Mesendoderm (in vitro differentiated cells): ENCODE measurements around the gene NCF1.
"Not testable (repeated sequence)": the region's sequence is repeated elsewhere in the genome, so short reads cannot be mapped to it uniquely, and the experiment has no call there.

ENCODE experiments used
- DNase-seq: peaks from one replicate; pipeline ENCODE4 v3.0.0; 2013
- H2AK5ac ChIP-seq: 2 replicates; pipeline ENCODE4 v1.6.1; 2013; ENCODE audit warnings: low read length, inconsistent platforms
- H2BK120ac ChIP-seq: 2 replicates; pipeline ENCODE4 v1.6.1; 2013; ENCODE audit warnings: low read depth, mild to moderate bottlenecking, low read length, moderate library complexity, mixed read lengths
- H2BK15ac ChIP-seq: replicated peaks from 2 replicates; pipeline ENCODE4 v1.6.1; 2013; ENCODE audit warnings: low read depth, mild to moderate bottlenecking, moderate library complexity
- H2BK5ac ChIP-seq: 2 replicates; pipeline ENCODE4 v1.6.1; 2013; ENCODE audit warnings: low read length, inconsistent platforms
- H3K18ac ChIP-seq: 2 replicates; pipeline ENCODE4 v1.6.1; 2013; ENCODE audit warnings: mild to moderate bottlenecking, low read length, mixed read lengths
- H3K23ac ChIP-seq: one replicate; pipeline ENCODE4 v1.6.1; 2013; ENCODE audit warnings: low read length
- H3K27ac ChIP-seq: 2 replicates; pipeline ENCODE4 v1.5.1; 2013; ENCODE audit warnings: low read depth, mild to moderate bottlenecking, inconsistent platforms, low read length, moderate library complexity
- H3K27me3 ChIP-seq: 2 replicates; pipeline ENCODE4 v1.6.1; 2013; ENCODE audit warnings: low read length, control low read depth, mild to moderate bottlenecking, inconsistent platforms; ENCODE audit not compliant: insufficient read depth, poor library complexity
- H3K36me3 ChIP-seq: 2 replicates; pipeline ENCODE4 v1.6.1; 2013; ENCODE audit warnings: low read length, inconsistent platforms; ENCODE audit not compliant: control insufficient read depth, insufficient read depth
- H3K4ac ChIP-seq: one replicate; pipeline ENCODE4 v1.6.1; 2013; ENCODE audit warnings: low read depth, mild to moderate bottlenecking, low read length, moderate library complexity
- H3K4me1 ChIP-seq: 2 replicates; pipeline ENCODE4 v1.6.1; 2013; ENCODE audit warnings: low read depth, low read length, inconsistent platforms; ENCODE audit not compliant: control insufficient read depth
- H3K4me2 ChIP-seq: 2 replicates; pipeline ENCODE4 v1.6.1; 2013; ENCODE audit warnings: low read length
- H3K4me3 ChIP-seq: 2 replicates; pipeline ENCODE4 v1.5.1; 2013; ENCODE audit warnings: mild to moderate bottlenecking, low read length
- H3K56ac ChIP-seq: one replicate; pipeline ENCODE4 v1.6.1; 2013; ENCODE audit warnings: low read length
- H3K79me1 ChIP-seq: 2 replicates; pipeline ENCODE4 v1.6.1; 2013; ENCODE audit warnings: low read length, inconsistent platforms
- H3K79me2 ChIP-seq: 2 replicates; pipeline ENCODE4 v1.6.1; 2013; ENCODE audit warnings: mild to moderate bottlenecking, low read length; ENCODE audit not compliant: control insufficient read depth, insufficient read depth
- H3K9ac ChIP-seq: 2 replicates; pipeline ENCODE4 v1.6.1; 2013; ENCODE audit warnings: low read length, inconsistent platforms
- H4K5ac ChIP-seq: one replicate; pipeline ENCODE4 v1.6.1; 2013; ENCODE audit warnings: low read length
- H4K8ac ChIP-seq: one replicate; pipeline ENCODE4 v1.6.1; 2013; ENCODE audit warnings: low read depth, mild to moderate bottlenecking, control low read depth, low read length, moderate library complexity
- WGBS: extraction: QIAGEN DNeasy Blood & Tissue Kit; methylation state at CpG from one replicate; pipeline ENCODE4 v1.1.7; 2013; ENCODE audit warnings: low lambda C conversion rate, missing lambda C conversion rate; ENCODE audit not compliant: insufficient coverage; ENCODE audit errors: extremely low coverage; 5-methylcytosine and 5-hydroxymethylcytosine counted together

The NCF1 gene

GRCh38 chr7:74739974-74740703 is 33.7 kb upstream of the NCF1 start:
- DNase-seq, H3K56ac ChIP-seq, H3K9ac ChIP-seq, H4K5ac ChIP-seq, H3K4me3 ChIP-seq, H2AK5ac ChIP-seq, H3K79me2 ChIP-seq, H2BK15ac ChIP-seq, H2BK5ac ChIP-seq, H3K27me3 ChIP-seq, H3K4ac ChIP-seq, H4K8ac ChIP-seq, H3K4me1 ChIP-seq, H2BK120ac ChIP-seq, H3K79me1 ChIP-seq, H3K18ac ChIP-seq, H3K23ac ChIP-seq, H3K36me3 ChIP-seq, H3K4me2 ChIP-seq, H3K27ac ChIP-seq: not testable (repeated sequence)
- no CpG with 5 or more reads among the region's 14 CpGs for WGBS

DNA sequence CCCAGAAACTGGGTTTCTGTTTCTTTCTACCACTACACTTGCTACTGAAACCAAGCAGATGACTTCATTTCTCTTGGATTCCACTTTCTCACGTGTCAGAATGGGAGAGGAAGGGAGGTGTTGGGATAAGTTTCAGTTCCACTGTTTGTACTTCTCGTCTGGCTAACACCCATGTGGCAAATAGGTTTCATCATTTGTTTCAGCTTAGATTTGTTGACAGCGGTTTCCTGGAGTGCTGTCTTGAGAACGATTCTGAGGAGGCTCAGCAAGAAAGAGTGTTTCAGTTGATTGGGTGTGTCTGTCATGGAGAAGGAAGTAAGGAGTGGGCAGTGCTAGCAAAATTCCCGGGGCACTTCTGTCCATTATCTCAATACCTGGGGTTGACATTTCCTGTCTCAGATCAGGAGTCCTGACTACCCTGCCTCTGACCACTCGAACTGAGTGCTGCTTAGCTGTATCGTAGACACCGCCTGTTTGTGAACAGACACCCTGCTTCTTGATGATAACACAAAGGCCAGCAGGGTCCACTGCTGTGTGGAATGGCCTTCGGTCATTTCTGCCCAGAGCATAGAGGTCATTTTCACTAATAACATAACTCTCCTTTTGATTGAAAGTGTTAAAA is 29.8 kb upstream of the NCF1 start:
- WGBS, result no CpG with 5 or more reads among the region's 9 CpGs
- H2AK5ac ChIP-seq, H3K4me1 ChIP-seq, H3K9ac ChIP-seq, H3K27ac ChIP-seq, H3K4me2 ChIP-seq, H3K79me2 ChIP-seq, H2BK5ac ChIP-seq, H3K56ac ChIP-seq, H4K5ac ChIP-seq, H3K23ac ChIP-seq, H4K8ac ChIP-seq, H3K79me1 ChIP-seq, H3K4me3 ChIP-seq, H3K27me3 ChIP-seq, H2BK120ac ChIP-seq, H3K36me3 ChIP-seq, H2BK15ac ChIP-seq, H3K18ac ChIP-seq, DNase-seq, H3K4ac ChIP-seq: not testable (repeated sequence)

DNA sequence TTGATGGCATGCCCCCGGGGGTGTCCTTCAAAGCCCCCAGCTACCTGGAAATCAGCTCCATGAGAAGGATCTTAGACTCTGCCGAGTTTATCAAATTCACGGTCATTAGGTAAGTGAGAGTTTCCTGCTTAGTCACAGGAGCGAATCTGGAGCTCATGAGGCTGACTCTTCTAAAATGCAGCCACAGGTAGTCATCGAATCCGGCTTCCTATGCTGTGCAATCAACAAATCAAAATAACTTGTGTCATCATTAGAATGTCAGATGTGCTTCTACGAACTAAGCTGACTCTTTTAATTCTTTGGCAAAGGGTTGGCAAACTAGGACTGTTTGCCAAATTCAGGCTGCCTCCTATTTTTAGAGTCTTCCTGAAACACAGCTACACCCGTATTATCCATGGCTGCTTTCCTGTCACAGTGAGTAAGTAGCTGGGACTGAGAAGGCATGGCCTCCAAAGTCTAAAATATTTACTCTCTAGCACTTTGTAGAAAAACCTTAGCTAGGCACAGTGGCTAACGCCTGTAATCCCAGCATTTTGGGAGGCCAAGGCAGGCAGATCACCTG is 19.8 kb upstream of the NCF1 start:
- H3K4ac ChIP-seq, H3K4me2 ChIP-seq, H3K56ac ChIP-seq, H2BK5ac ChIP-seq, H3K27me3 ChIP-seq, DNase-seq, H3K18ac ChIP-seq, H3K23ac ChIP-seq, H3K4me3 ChIP-seq, H3K27ac ChIP-seq, H2BK15ac ChIP-seq, H3K9ac ChIP-seq, H3K79me1 ChIP-seq, H2BK120ac ChIP-seq, H4K8ac ChIP-seq, H3K36me3 ChIP-seq, H3K79me2 ChIP-seq, H2AK5ac ChIP-seq, H4K5ac ChIP-seq, H3K4me1 ChIP-seq: not testable (repeated sequence)
- no CpG with 5 or more reads among the region's 9 CpGs for WGBS

GRCh38 chr7:74756673-74757072 is 17.1 kb upstream of the NCF1 start:
- not testable (repeated sequence) for H2BK120ac ChIP-seq, H3K27ac ChIP-seq, H3K79me1 ChIP-seq, DNase-seq, H3K4me1 ChIP-seq, H2BK15ac ChIP-seq, H2BK5ac ChIP-seq, H3K79me2 ChIP-seq, H3K9ac ChIP-seq, H3K56ac ChIP-seq, H3K4me2 ChIP-seq, H3K27me3 ChIP-seq, H3K36me3 ChIP-seq, H3K18ac ChIP-seq, H2AK5ac ChIP-seq, H4K8ac ChIP-seq, H3K23ac ChIP-seq, H4K5ac ChIP-seq, H3K4ac ChIP-seq, H3K4me3 ChIP-seq
- WGBS, result no CpG with 5 or more reads among the region's 5 CpGs

GRCh38 chr7:74758268-74758667 is 15.5 kb upstream of the NCF1 start:
- WGBS, result no CpG with 5 or more reads among the region's 7 CpGs

More at GRCh38 chr7:74758268-74758667, 15.5 kb upstream of the NCF1 start:
- H2BK15ac ChIP-seq, H3K27me3 ChIP-seq, H3K56ac ChIP-seq, H3K4me3 ChIP-seq, H3K36me3 ChIP-seq, H4K8ac ChIP-seq, H3K27ac ChIP-seq, H3K4me2 ChIP-seq, H2AK5ac ChIP-seq, H3K9ac ChIP-seq, H2BK120ac ChIP-seq, H3K23ac ChIP-seq, H3K18ac ChIP-seq, DNase-seq, H3K4ac ChIP-seq, H2BK5ac ChIP-seq, H3K4me1 ChIP-seq, H4K5ac ChIP-seq, H3K79me2 ChIP-seq, H3K79me1 ChIP-seq: not testable (repeated sequence)
